SU-DHL-6 (cell line): ENCODE data around the gene CAMK2D.

Source experiments
- H2AFZ ChIP-seq: fragments of 200-600 bp; sonication (generic); 2 replicates; pipeline ENCODE4 v1.6.1; 2014; ENCODE audit warnings: low read depth, mild to moderate bottlenecking, moderate library complexity, mixed read lengths, antibody characterized with exemption, low read length; ENCODE audit not compliant: severe bottlenecking
- H3F3A ChIP-seq: fragments of 200-600 bp; shearing (Covaris generic); 2 replicates; pipeline ENCODE4 v1.6.0; 2016; ENCODE audit warnings: antibody characterized with exemption, mild to moderate bottlenecking; ENCODE audit not compliant: insufficient read depth
- H3K27ac ChIP-seq: fragments of 200-600 bp; sonication (generic); 2 replicates; pipeline ENCODE4 v1.5.1; 2016; ENCODE audit warnings: low read depth, mild to moderate bottlenecking, low read length, moderate library complexity, mixed read lengths
- H3K27me3 ChIP-seq: fragments of 200-600 bp; sonication (generic), shearing (Covaris generic); 2 replicates; pipeline ENCODE4 v1.6.0; 2014; ENCODE audit warnings: mild to moderate bottlenecking, low read length
- H3K36me3 ChIP-seq: fragments of 200-600 bp; sonication (generic); 2 replicates; pipeline ENCODE4 v1.6.1; 2014; ENCODE audit warnings: mild to moderate bottlenecking, low read length, mixed read lengths
- H3K4me2 ChIP-seq: fragments of 300-600, 200-600 bp; shearing (Covaris generic), sonication (generic); 2 replicates; pipeline ENCODE4 v1.6.0; 2014; ENCODE audit warnings: low read length, low read depth, mild to moderate bottlenecking; ENCODE audit not compliant: poor library complexity, severe bottlenecking
- H3K4me3 ChIP-seq: fragments of 200-600 bp; sonication (generic); 2 replicates; pipeline ENCODE4 v1.5.1; 2014; ENCODE audit warnings: antibody characterized with exemption, low read length, mild to moderate bottlenecking, mixed read lengths; ENCODE audit not compliant: insufficient read depth, poor library complexity, severe bottlenecking
- H3K79me2 ChIP-seq: fragments of 200-600 bp; sonication (generic); 2 replicates; pipeline ENCODE4 v1.6.1; 2014; ENCODE audit warnings: mild to moderate bottlenecking, low read length, moderate library complexity; ENCODE audit not compliant: insufficient read depth
- H3K9ac ChIP-seq: fragments of 200-600 bp; sonication (generic); 2 replicates; pipeline ENCODE4 v1.7.0; 2014; ENCODE audit warnings: mild to moderate bottlenecking, low read length
- H3K9me2 ChIP-seq: fragments of 200-600 bp; sonication (generic); replicated peaks from 2 replicates; pipeline ENCODE4 v1.6.1; 2014; ENCODE audit warnings: low read length; ENCODE audit not compliant: insufficient read depth
- H3K9me3 ChIP-seq: fragments of 200-600 bp; sonication (generic); 2 replicates; pipeline ENCODE4 v1.6.1; 2014; ENCODE audit warnings: low read length, mixed read lengths; ENCODE audit not compliant: insufficient read depth
- H4K20me1 ChIP-seq: fragments of 200-600 bp; sonication (generic); 2 replicates; pipeline ENCODE4 v1.6.1; 2014; ENCODE audit warnings: low read depth, mild to moderate bottlenecking, antibody characterized with exemption, low read length, moderate library complexity, mixed read lengths
- CTCF ChIP-seq: fragments of 200-600 bp; sonication (generic); IDR thresholded peaks from one replicate; pipeline ENCODE4 v1.5.1; 2017; ENCODE audit warnings: antibody characterized with exemption, mild to moderate bottlenecking, low read length, moderate library complexity; ENCODE audit not compliant: insufficient read depth, poor library complexity, severe bottlenecking
- EZH2phosphoT487 ChIP-seq: fragments of 200-600 bp; sonication (generic), shearing (Covaris generic); conservative IDR thresholded peaks from 2 replicates; pipeline ENCODE4 v1.6.1; 2018; ENCODE audit warnings: mild to moderate bottlenecking, antibody characterized with exemption, low read length, moderate library complexity, mixed read lengths

The CAMK2D gene

GRCh38 chr4:113469023-113469390, 292.5 kb downstream of the CAMK2D start:
- H3K4me2 ChIP-seq: no peak overlapping the region
- no peaks in the 10 kb centered on the region for H3K9me3 ChIP-seq
- H2AFZ ChIP-seq: no peak overlapping the region
- H3K4me3 ChIP-seq: no peak overlapping the region
- H3K27me3 ChIP-seq: no peaks in the 10 kb centered on the region
- H3K79me2 ChIP-seq: no peaks in the 10 kb centered on the region
- H3F3A ChIP-seq: no peaks in the 10 kb centered on the region
- H4K20me1 ChIP-seq: no peaks in the 10 kb centered on the region
- no peak for TF ChIP-seq CTCF
- no peak for TF ChIP-seq EZH2phosphoT487
- H3K9me2 ChIP-seq: no peaks in the 10 kb centered on the region
- H3K36me3 ChIP-seq: no peaks in the 10 kb centered on the region
- H3K9ac ChIP-seq: no peak overlapping the region
- H3K27ac ChIP-seq: no peak overlapping the region

- H3K79me2 ChIP-seq: no peaks in the 10 kb centered on the region
- H3K36me3 ChIP-seq: no peaks in the 10 kb centered on the region
- no peaks in the 10 kb centered on the region for H3K9me3 ChIP-seq
- H3K9ac ChIP-seq: no peak overlapping the region
- H3K27me3 ChIP-seq: no peaks in the 10 kb centered on the region
- H2AFZ ChIP-seq: no peak overlapping the region
- H4K20me1 ChIP-seq: no peaks in the 10 kb centered on the region
- no peak overlapping the region for H3K27ac ChIP-seq
- H3K4me2 ChIP-seq: no peak overlapping the region
- no peaks in the 10 kb centered on the region for H3F3A ChIP-seq
- TF ChIP-seq EZH2phosphoT487: no peak
- no peak for TF ChIP-seq CTCF
- no peaks in the 10 kb centered on the region for H3K9me2 ChIP-seq
- H3K4me3 ChIP-seq: no peak overlapping the region
These were observed 293.1 kb downstream of the CAMK2D start for GRCh38 chr4:113468165-113469022.

- Histone ChIP-seq H3K27ac (no peak overlapping the region), H4K20me1 (no peaks in the 10 kb centered on the region), H3F3A (no peaks in the 10 kb centered on the region), H2AFZ (no peak overlapping the region), H3K4me2 (no peak overlapping the region), H3K9me2 (no peaks in the 10 kb centered on the region), H3K9ac (no peak overlapping the region), H3K4me3 (no peak overlapping the region), H3K27me3 (no peaks in the 10 kb centered on the region), H3K79me2 (no peaks in the 10 kb centered on the region), H3K9me3 (no peaks in the 10 kb centered on the region), H3K36me3 (no peaks in the 10 kb centered on the region)
- no peak for TF ChIP-seq CTCF
- no peak for TF ChIP-seq EZH2phosphoT487
These were observed 294.0 kb downstream of the CAMK2D start for GRCh38 chr4:113467581-113467980.
